Measurements from ENCODE around the gene PRKN.

Gene PRKN

GRCh38 chr6:161644521-161644920, 1083.0 kb downstream of the PRKN start:
- no peak for DNase-seq (ENCODE audit: extremely low read depth, low read depth)
- TF ChIP-seq, protein P1, sequence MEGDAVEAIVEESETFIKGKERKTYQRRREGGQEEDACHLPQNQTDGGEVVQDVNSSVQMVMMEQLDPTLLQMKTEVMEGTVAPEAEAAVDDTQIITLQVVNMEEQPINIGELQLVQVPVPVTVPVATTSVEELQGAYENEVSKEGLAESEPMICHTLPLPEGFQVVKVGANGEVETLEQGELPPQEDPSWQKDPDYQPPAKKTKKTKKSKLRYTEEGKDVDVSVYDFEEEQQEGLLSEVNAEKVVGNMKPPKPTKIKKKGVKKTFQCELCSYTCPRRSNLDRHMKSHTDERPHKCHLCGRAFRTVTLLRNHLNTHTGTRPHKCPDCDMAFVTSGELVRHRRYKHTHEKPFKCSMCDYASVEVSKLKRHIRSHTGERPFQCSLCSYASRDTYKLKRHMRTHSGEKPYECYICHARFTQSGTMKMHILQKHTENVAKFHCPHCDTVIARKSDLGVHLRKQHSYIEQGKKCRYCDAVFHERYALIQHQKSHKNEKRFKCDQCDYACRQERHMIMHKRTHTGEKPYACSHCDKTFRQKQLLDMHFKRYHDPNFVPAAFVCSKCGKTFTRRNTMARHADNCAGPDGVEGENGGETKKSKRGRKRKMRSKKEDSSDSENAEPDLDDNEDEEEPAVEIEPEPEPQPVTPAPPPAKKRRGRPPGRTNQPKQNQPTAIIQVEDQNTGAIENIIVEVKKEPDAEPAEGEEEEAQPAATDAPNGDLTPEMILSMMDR (IDR thresholded peaks at IDR 0.05; ENCODE audit: low read depth, low read length): no peak

DNA sequence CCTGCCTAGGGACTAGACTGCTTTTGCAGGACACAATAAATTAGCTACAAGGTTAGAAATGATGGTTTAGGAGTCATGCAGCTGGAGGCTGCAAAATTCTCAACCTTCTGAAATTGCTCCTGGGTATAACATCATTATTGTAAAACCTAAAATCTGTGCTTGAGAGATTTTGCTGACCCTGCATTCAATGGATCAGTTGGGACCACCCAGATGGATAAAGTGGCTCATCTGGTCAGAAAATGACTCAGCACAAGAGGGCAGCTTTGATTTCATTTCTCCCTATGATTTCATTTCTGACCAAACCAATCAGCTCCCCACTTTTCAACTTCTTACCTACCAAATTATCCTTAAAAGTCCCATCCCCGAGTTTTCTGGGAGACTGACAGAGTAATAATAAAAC, 1086.4 kb downstream of the PRKN start:
- no peak for DNase-seq (ENCODE audit: extremely low read depth, low read depth)
- TF ChIP-seq, protein P1 (IDR thresholded peaks at IDR 0.05; ENCODE audit: low read depth, low read length): no peak

DNA sequence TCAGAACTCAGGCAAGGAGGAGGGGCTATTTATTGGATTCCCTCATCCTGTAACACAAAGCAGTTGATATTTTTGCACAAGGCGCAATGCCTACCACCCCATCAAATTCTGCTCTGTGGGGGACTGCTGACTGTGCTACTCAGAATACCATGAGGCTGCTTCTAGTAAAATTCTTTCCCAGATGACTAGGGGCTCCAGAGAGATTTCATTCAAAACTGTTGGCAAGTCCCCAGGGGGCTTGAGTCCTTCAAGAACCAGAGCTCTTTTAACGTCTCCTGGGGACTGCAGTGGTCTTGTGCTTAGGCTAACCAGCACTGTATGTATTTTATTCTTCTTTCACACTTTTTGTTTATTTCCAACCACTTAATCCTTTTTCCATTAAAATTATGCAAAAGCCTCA, 1087.8 kb downstream of the PRKN start:
- DNase-seq (ENCODE audit: extremely low read depth, low read depth): no peak
- TF ChIP-seq, protein P1 (IDR thresholded peaks at IDR 0.05; ENCODE audit: low read depth, low read length): no peak

- TF ChIP-seq, protein P1 (IDR thresholded peaks at IDR 0.05; ENCODE audit: low read depth, low read length): no peak
- DNase-seq (ENCODE audit: extremely low read depth, low read depth): no peak
Observed at GRCh38 chr6:161637658-161638057, 1089.9 kb downstream of the PRKN start.

GRCh38 chr6:161636882-161637430, 1090.6 kb downstream of the PRKN start:
- TF ChIP-seq, protein P1 (IDR thresholded peaks at IDR 0.05; ENCODE audit: low read depth, low read length): no peak
- DNase-seq (ENCODE audit: extremely low read depth, low read depth): no peak

DNA sequence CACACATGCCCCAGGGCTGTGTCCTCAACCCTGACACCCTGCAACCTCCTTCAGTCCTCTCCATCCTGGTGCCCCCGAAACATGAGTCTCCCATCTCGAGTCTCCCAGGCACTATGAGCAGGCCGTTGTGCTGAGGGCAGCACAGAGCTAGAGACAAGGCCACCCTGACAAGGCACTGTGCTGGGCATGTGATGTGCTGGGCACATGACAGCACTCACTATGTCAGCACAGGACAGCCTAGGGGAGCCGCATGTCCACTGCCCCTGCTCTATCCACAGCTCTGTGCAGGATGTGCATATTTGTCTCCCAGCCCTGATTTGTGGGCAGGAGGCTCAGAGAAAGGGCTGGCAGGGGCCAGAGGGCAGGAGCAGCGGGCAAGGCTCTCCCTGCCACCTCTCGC, 1091.6 kb downstream of the PRKN start:
- no peak for DNase-seq (ENCODE audit: extremely low read depth, low read depth)
- TF ChIP-seq, protein P1 (IDR thresholded peaks at IDR 0.05; ENCODE audit: low read depth, low read length): no peak

GRCh38 chr6:161634916-161635315, 1092.7 kb downstream of the PRKN start:
- no peak for DNase-seq (ENCODE audit: extremely low read depth, low read depth)
- TF ChIP-seq, protein P1 (IDR thresholded peaks at IDR 0.05; ENCODE audit: low read depth, low read length): no peak

Data from AG09319 (cell line).